H1 (cell line): ENCODE measurements around the gene PLSCR3. TPM values are rescaled to one million over a fixed set of nuclear protein-coding genes. Genes with fewer than 3 reads are reported as not detected.

Source experiments
- ASH2L ChIP-seq: fragments of 200-600, 300-600 bp; sonication (generic); IDR thresholded peaks from one replicate; pipeline ENCODE4 v1.7.1; 2017; ENCODE audit warnings: low read length
- KDM1A ChIP-seq: fragments of 200-600, 300-600 bp; sonication (generic); IDR thresholded peaks from 2 replicates; pipeline ENCODE4 v1.7.1; 2016; ENCODE audit warnings: mild to moderate bottlenecking, low read length, borderline replicate concordance
- RNF2 ChIP-seq: fragments of 200-900, 300-1000 bp; sonication (generic); IDR thresholded peaks from 2 replicates; pipeline ENCODE4 v1.7.1; 2016; ENCODE audit warnings: borderline replicate concordance, low read depth, mild to moderate bottlenecking, antibody characterized with exemption, low read length; ENCODE audit not compliant: poor library complexity, severe bottlenecking; ENCODE audit errors: missing control alignments
- SIN3A ChIP-seq, 2 experiments: IDR thresholded peaks in 1 of 2; conservative IDR thresholded peaks in 1 of 2; 2 replicates each; pipeline ENCODE4 v1.6.1; 2011 to 2012; ENCODE audit warnings: low read length in 2 of 2, improper control_type of control experiment in 1 of 2, low read depth in 1 of 2, mild to moderate bottlenecking in 1 of 2
- TCF12 ChIP-seq: IDR thresholded peaks from 2 replicates; pipeline ENCODE4 v1.6.1; 2011; ENCODE audit warnings: low read depth, mild to moderate bottlenecking, low read length
- polyA plus RNA-seq, 7 experiments: library from polyadenylated mRNA; depleted of rRNA in 3 of 7; stranded (reverse) in 5 of 7; unstranded in 2 of 7; fragments of >200 nt in 5 of 7; fragments of 200-250 nt in 2 of 7; gene quantifications; 1 replicate in 5 of 7; 2 replicates in 1 of 7; 4 replicates in 1 of 7; pipeline versions ENCODE4 v1.2.1 to v1.2.3, GENCODE V29; 2011 to 2013; ENCODE audit warnings: missing spikeins in 2 of 7, mixed read lengths in 2 of 7
- total RNA-seq: library from RNA; stranded (reverse); fragmentation: NEBNext Ultra II Directional; extraction: Animal tissue kit (Norgen Biotek cat#: 25700); gene quantifications from 2 replicates; pipeline ENCODE4 v1.2.1, GENCODE V29; 2021

Gene PLSCR3
- total and polyA plus RNA-seq, 2 of the 8 experiments (the other 6 are each of a cell fraction or from before 2014, with no cell fraction given): 36.1 to 38.7 TPM

DNA sequence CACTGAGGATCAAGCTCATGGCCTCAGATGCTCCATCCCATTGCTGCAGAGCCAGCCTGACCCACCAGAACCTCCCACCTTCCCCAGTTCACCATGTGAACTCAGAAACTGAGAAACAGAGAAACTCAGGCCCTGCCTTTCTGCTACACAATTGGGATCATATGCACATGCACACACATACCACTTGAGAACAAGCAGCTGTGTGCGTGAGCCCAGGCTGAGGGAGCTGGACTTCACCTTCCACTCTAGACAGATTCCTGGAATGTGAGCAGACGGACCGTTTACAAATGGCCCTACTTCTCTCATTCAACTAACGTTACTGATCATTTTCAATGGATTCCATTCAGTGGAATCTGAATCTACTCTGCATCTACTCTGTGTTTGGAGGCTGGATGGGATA is 29.4 kb upstream of the PLSCR3 start (continued):
- TF ChIP-seq TCF12 (no peak), ASH2L (no peak), KDM1A (no peak), SIN3A (conservative IDR thresholded peaks at IDR 0.05 in 1 of 2, IDR thresholded peaks at IDR 0.05 in 1 of 2; ENCODE audit: low read depth in 1 of 2, low read length in 2 of 2) (no peak), RNF2 (no peak)
- TF ChIP-seq, all 59 proteins: peak for 0
